ENCODE data around the gene PRODH2.

PRODH2 gene

DNA sequence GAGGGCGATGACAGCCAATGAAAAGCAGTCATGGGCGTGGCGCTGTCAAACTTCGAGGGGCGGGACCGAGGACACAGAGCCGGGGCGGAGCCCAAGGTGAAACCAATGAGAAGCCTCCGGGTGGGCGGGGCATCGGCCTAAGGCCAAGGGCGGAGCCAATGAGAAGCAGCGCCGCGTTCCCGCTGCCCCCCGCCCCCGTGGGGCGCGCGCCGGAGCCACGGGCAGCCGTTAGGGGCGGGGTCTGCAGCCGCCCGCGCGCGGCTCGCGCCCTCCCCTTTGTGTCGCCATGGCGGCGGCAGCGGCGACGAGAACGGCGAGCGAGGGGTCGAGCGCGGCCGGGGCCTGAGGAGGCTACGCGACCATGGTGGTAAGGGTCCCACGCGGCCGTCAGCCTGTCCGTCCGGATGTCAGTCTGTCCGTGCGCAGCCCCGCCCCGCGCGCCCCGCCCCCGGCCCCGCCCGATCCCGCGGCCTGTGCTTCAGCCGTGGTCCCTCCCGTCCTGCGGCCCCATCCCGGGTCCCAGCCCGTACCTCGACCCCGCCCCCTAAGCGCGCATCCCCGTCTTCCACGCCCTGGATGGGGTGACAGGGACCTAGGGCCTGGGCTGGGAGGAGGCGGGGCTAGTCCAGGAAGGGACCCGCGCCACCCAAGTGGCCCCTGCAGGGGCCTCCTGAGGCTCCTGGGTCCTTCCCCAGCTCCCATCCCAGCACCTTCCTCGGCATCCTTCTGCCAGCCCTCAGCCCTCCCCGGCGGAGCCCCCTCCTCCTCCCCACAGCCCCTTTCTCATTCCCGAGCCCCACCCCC, 37.1 kb downstream of the PRODH2 start, which contains the start of gene ARHGAP33:
TSS of gene ARHGAP33 (plus strand) at position 267 of the 804 bp plus-strand sequence. CDS start at position 362, 95 bp downstream.
- Histone ChIP-seq H3K36me3 (ENCODE audit: insufficient read depth, low read length) (peaks cover 3% of the 10 kb centered on the region; the same call in 1 of the 2 replicates), H3K4me1 (ENCODE audit: insufficient read depth, low read length, severe bottlenecking) (peaks cover 19% of the 10 kb centered on the region), H3K4me3 (ENCODE audit: low read depth, low read length, poor library complexity, severe bottlenecking) (peak within 1 kb of the TSS; percentile 80), H3K9ac (ENCODE audit: low read length) (peak within 1 kb of the TSS; percentile 78), H3K9me2 (ENCODE audit: low read depth, low read length) (no peaks in the 10 kb centered on the region), H3K9me3 (ENCODE audit: low read length) (no peaks in the 10 kb centered on the region), H3F3A (ENCODE audit: insufficient read depth, low read length) (no peaks in the 10 kb centered on the region), H3K27me3 (ENCODE audit: insufficient read depth, low read length) (no peaks in the 10 kb centered on the region), H3K27ac (ENCODE audit: low read depth, low read length, poor library complexity, severe bottlenecking) (no peak within 1 kb of the TSS), H2AFZ (ENCODE audit: low read length) (no peak within 1 kb of the TSS), H3K4me2 (ENCODE audit: low read length) (peak within 1 kb of the TSS; percentile 80), H3K79me2 (ENCODE audit: insufficient read depth, low read length) (no peaks in the 10 kb centered on the region), H4K20me1 (ENCODE audit: insufficient read depth, low read length) (no peaks in the 10 kb centered on the region)
- TF ChIP-seq CTCF (IDR thresholded peaks at IDR 0.05; ENCODE audit: low read length): no peak
- TF ChIP-seq EZH2 (IDR thresholded peaks at IDR 0.05; ENCODE audit: borderline replicate concordance, low read length): no peak

DNA sequence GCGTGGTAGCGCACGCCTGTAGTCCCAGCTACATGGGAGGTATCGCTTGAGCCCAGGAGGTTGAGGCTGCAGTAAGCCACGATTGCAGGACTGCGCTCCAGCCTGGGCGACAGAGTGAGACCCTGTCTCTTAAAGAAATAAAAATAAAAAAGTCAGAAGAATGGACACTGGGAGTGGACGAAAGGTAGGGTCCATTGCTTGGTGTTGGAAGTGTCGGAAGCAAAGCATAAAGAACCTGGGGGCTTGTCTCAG, 37.7 kb downstream of the PRODH2 start:
- H3K79me2 ChIP-seq (ENCODE audit: insufficient read depth, low read length): no peaks in the 10 kb centered on the region
- peaks cover 3% of the 10 kb centered on the region; the same call in 1 of the 2 replicates for H3K36me3 ChIP-seq (ENCODE audit: insufficient read depth, low read length)
- H3K9me2 ChIP-seq (ENCODE audit: low read depth, low read length): no peaks in the 10 kb centered on the region
- H3K4me1 ChIP-seq (ENCODE audit: insufficient read depth, low read length, severe bottlenecking): peaks cover 19% of the 10 kb centered on the region
- H3K4me2 ChIP-seq (ENCODE audit: low read length): peak overlapping the region; percentile 80
- H4K20me1 ChIP-seq (ENCODE audit: insufficient read depth, low read length): no peaks in the 10 kb centered on the region
- H3K4me3 ChIP-seq (ENCODE audit: low read depth, low read length, poor library complexity, severe bottlenecking): peak overlapping the region; percentile 80
- H3K27me3 ChIP-seq (ENCODE audit: insufficient read depth, low read length): no peaks in the 10 kb centered on the region
- no peaks in the 10 kb centered on the region for H3F3A ChIP-seq (ENCODE audit: insufficient read depth, low read length)
- no peak overlapping the region for H3K27ac ChIP-seq (ENCODE audit: low read depth, low read length, poor library complexity, severe bottlenecking)
- H3K9ac ChIP-seq (ENCODE audit: low read length): peak overlapping the region; percentile 7; the same call in 1 of the 2 replicates
- TF ChIP-seq CTCF (IDR thresholded peaks at IDR 0.05; ENCODE audit: low read length) (no peak), EZH2 (IDR thresholded peaks at IDR 0.05; ENCODE audit: borderline replicate concordance, low read length) (no peak)
- no peak overlapping the region for H2AFZ ChIP-seq (ENCODE audit: low read length)
- no peaks in the 10 kb centered on the region for H3K9me3 ChIP-seq (ENCODE audit: low read length)

GRCh38 chr19:35774274-35775045, 38.2 kb downstream of the PRODH2 start:
- H3K4me2 ChIP-seq (ENCODE audit: low read length): peak overlapping the region; percentile 80
- no peak for TF ChIP-seq EZH2 (IDR thresholded peaks at IDR 0.05; ENCODE audit: borderline replicate concordance, low read length)
- no peak for TF ChIP-seq CTCF (IDR thresholded peaks at IDR 0.05; ENCODE audit: low read length)
- peak overlapping the region; percentile 7; the same call in 1 of the 2 replicates for H3K9ac ChIP-seq (ENCODE audit: low read length)
- no peaks in the 10 kb centered on the region for H3K9me3 ChIP-seq (ENCODE audit: low read length)
- H3K27me3 ChIP-seq (ENCODE audit: insufficient read depth, low read length): no peaks in the 10 kb centered on the region
- H3K9me2 ChIP-seq (ENCODE audit: low read depth, low read length): no peaks in the 10 kb centered on the region
- H3K79me2 ChIP-seq (ENCODE audit: insufficient read depth, low read length): no peaks in the 10 kb centered on the region
- H3K4me3 ChIP-seq (ENCODE audit: low read depth, low read length, poor library complexity, severe bottlenecking): peak overlapping the region; percentile 80
- H4K20me1 ChIP-seq (ENCODE audit: insufficient read depth, low read length): no peaks in the 10 kb centered on the region
- H3K27ac ChIP-seq (ENCODE audit: low read depth, low read length, poor library complexity, severe bottlenecking): no peak overlapping the region
- H3K4me1 ChIP-seq (ENCODE audit: insufficient read depth, low read length, severe bottlenecking): peaks cover 19% of the 10 kb centered on the region
- H2AFZ ChIP-seq (ENCODE audit: low read length): no peak overlapping the region
- no peaks in the 10 kb centered on the region for H3F3A ChIP-seq (ENCODE audit: insufficient read depth, low read length)
- peaks cover 3% of the 10 kb centered on the region; the same call in 1 of the 2 replicates for H3K36me3 ChIP-seq (ENCODE audit: insufficient read depth, low read length)

Measured in OCI-LY1 (cell line).